ENCODE results near the gene CREB1.

GRCh38 chr2:207482630-207483029 lies 47.1 kb upstream of the CREB1 start:
- TF ChIP-seq REST (tag by site-specific recombination; IDR thresholded peaks at IDR 0.05) (no peak), ZNF530 (tag by site-specific recombination; IDR thresholded peaks at IDR 0.05; ENCODE audit: low read depth) (no peak), CTCF (tag by site-specific recombination; IDR thresholded peaks at IDR 0.05) (no peak)

All from HEK293 (cell line).